Limb (tissue), 2 donors: Measurements from ENCODE around the gene KRT72.
A peak's percentile ranks its signal among the peaks of the same experiment; 100 is the strongest.
"Not testable (repeated sequence)": the region's sequence is repeated elsewhere in the genome, so short reads cannot be mapped to it uniquely, and the experiment has no call there.

Experiments
- DNase-seq, 2 donors: peaks; one replicate each; pipeline ENCODE4 v3.0.0-alpha.2; 2016; ENCODE audit errors: extremely low spot score in 2 of 2

The KRT72 gene

GRCh38 chr12:52607314-52607713, 6.1 kb upstream of the KRT72 start:
- no peak for DNase-seq

GRCh38 chr12:52606581-52607218, 5.4 kb upstream of the KRT72 start:
- no peak for DNase-seq

- no peak for DNase-seq
Observed at GRCh38 chr12:52606096-52606495, 4.8 kb upstream of the KRT72 start.

- no peak for DNase-seq
Observed at GRCh38 chr12:52605542-52605941, 4.3 kb upstream of the KRT72 start.

- no peak for DNase-seq
Observed at GRCh38 chr12:52604859-52605258, 3.6 kb upstream of the KRT72 start.

GRCh38 chr12:52603314-52603713, 2.1 kb upstream of the KRT72 start:
- no peak for DNase-seq

GRCh38 chr12:52602552-52602951, 1.3 kb upstream of the KRT72 start:
- DNase-seq, result no peak

- DNase-seq, result no peak
Observed at GRCh38 chr12:52601671-52602070, 408 bp upstream of the KRT72 start.

GRCh38 chr12:52600475-52600874, 788 bp downstream of the KRT72 start:
- no peak for DNase-seq

- no peak for DNase-seq
Observed at GRCh38 chr12:52600071-52600470, 1.2 kb downstream of the KRT72 start.

- DNase-seq, result no peak
Observed at GRCh38 chr12:52598966-52599365, 2.3 kb downstream of the KRT72 start.

GRCh38 chr12:52594237-52594636, 7.0 kb downstream of the KRT72 start:
- DNase-seq, result not testable (repeated sequence)

- DNase-seq, result no peak
Observed at GRCh38 chr12:52591521-52591920, 9.7 kb downstream of the KRT72 start.

- no peak for DNase-seq
Observed at GRCh38 chr12:52590021-52590420, 11.2 kb downstream of the KRT72 start.

- DNase-seq, result no peak
Observed at GRCh38 chr12:52587563-52587962, 13.7 kb downstream of the KRT72 start.

GRCh38 chr12:52585946-52586345, 15.3 kb downstream of the KRT72 start:
- peak in 1 of 2 donors; percentile 15 for DNase-seq

- DNase-seq, result no peak
Observed at GRCh38 chr12:52585066-52585465, 16.2 kb downstream of the KRT72 start.

- DNase-seq, result no peak
Observed at GRCh38 chr12:52584156-52584682, 17.0 kb downstream of the KRT72 start.

- DNase-seq, result peak; percentile 38 to 69
Observed at GRCh38 chr12:52582971-52583456, 18.2 kb downstream of the KRT72 start.

GRCh38 chr12:52582486-52582885, 18.8 kb downstream of the KRT72 start:
- no peak for DNase-seq

GRCh38 chr12:52581481-52581880, 19.8 kb downstream of the KRT72 start:
- no peak for DNase-seq

- no peak for DNase-seq
Observed at GRCh38 chr12:52581066-52581465, 20.2 kb downstream of the KRT72 start.

GRCh38 chr12:52580496-52580895, 20.8 kb downstream of the KRT72 start:
- DNase-seq, result no peak
